Astrocyte of the hippocampus (primary cell): ENCODE results near the gene LARP4.
A peak's percentile ranks its signal among the peaks of the same experiment; 100 is the strongest.
"Not testable (repeated sequence)": the region's sequence is repeated elsewhere in the genome, so short reads cannot be mapped to it uniquely, and the experiment has no call there.

ENCODE experiments used
- DNase-seq: peaks from one replicate; pipeline ENCODE4 v3.0.0; 2011; ENCODE audit warnings: low read depth, low spot score

LARP4 gene

GRCh38 chr12:50400638-50401499, at the start of gene LARP4:
Gene LARP4 (plus strand): TSS chr12:50400885. CDS start chr12:50401011, 126 bp downstream.
- DNase-seq = peak; percentile 97

GRCh38 chr12:50351120-50352043, 49.3 kb upstream of the LARP4 start:
- no peak for DNase-seq

GRCh38 chr12:50353404-50353803, 47.3 kb upstream of the LARP4 start:
- no peak for DNase-seq

GRCh38 chr12:50353869-50354593, 46.7 kb upstream of the LARP4 start:
- DNase-seq = peak; percentile 41

- DNase-seq = no peak
These were observed 45.8 kb upstream of the LARP4 start for GRCh38 chr12:50354908-50355307.

GRCh38 chr12:50355365-50355764, 45.3 kb upstream of the LARP4 start:
- no peak for DNase-seq

- no peak for DNase-seq
These were observed 38.0 kb upstream of the LARP4 start for GRCh38 chr12:50362671-50363070.

GRCh38 chr12:50363141-50363540, 37.5 kb upstream of the LARP4 start:
- DNase-seq = no peak

- DNase-seq = no peak
These were observed 34.8 kb upstream of the LARP4 start for GRCh38 chr12:50365709-50366406.

GRCh38 chr12:50370672-50371071, 30.0 kb upstream of the LARP4 start:
- not testable (repeated sequence) for DNase-seq

- DNase-seq = no peak
These were observed 24.9 kb upstream of the LARP4 start for GRCh38 chr12:50375802-50376201.

- no peak for DNase-seq
These were observed 19.8 kb upstream of the LARP4 start for GRCh38 chr12:50380761-50381325.

- no peak for DNase-seq
These were observed 13.2 kb upstream of the LARP4 start for GRCh38 chr12:50387487-50387886.

GRCh38 chr12:50387972-50388478, 12.7 kb upstream of the LARP4 start:
- no peak for DNase-seq

- DNase-seq = not testable (repeated sequence)
These were observed 11.9 kb upstream of the LARP4 start for GRCh38 chr12:50388793-50389192.

GRCh38 chr12:50390316-50390741, 10.4 kb upstream of the LARP4 start:
- DNase-seq = peak; percentile 76

- no peak for DNase-seq
These were observed 6.1 kb upstream of the LARP4 start for GRCh38 chr12:50394469-50395029.

GRCh38 chr12:50397117-50397650, 3.5 kb upstream of the LARP4 start:
- DNase-seq = no peak

- DNase-seq = no peak
These were observed 1.8 kb upstream of the LARP4 start for GRCh38 chr12:50398931-50399330.

GRCh38 chr12:50400104-50400637, 514 bp upstream of the LARP4 start:
- DNase-seq = no peak
